Psoas muscle (tissue), 8 donors: ENCODE results near the gene CFAP46. TPM values are rescaled to one million over a fixed set of nuclear protein-coding genes. Genes with fewer than 3 reads are reported as not detected.
A peak's percentile ranks its signal among the peaks of the same experiment; 100 is the strongest.

Source experiments
- ATAC-seq, 4 donors: fragments of 200-7000 bp; cut with Tn5 transposase; one replicate each; pipeline ENCODE4 v1.9.1; 2020; ENCODE audit warnings: moderate library complexity in 3 of 4, mild to moderate bottlenecking in 2 of 4
- DNase-seq, 2 donors: peaks; one replicate each; pipeline ENCODE4 v3.0.0-alpha.2; 2020
- H3K27ac ChIP-seq: fragments of 200-600 bp; one replicate; pipeline ENCODE4 v1.8.0; 2022
- H3K27me3 ChIP-seq, 3 donors: fragments of 200-600 bp in 1 of 3; one replicate each; pipeline versions ENCODE4 v1.6.1 to v1.8.0; 2013 to 2022; ENCODE audit warnings: low read length in 2 of 3, mild to moderate bottlenecking in 2 of 3, moderate library complexity in 1 of 3; ENCODE audit not compliant: insufficient read depth in 3 of 3
- H3K36me3 ChIP-seq, 2 donors: fragments of 200-600 bp in 1 of 2; one replicate each; pipeline versions ENCODE4 v1.6.1 to v1.8.0; 2013 to 2022; ENCODE audit warnings: low read depth in 1 of 2, mild to moderate bottlenecking in 1 of 2, moderate library complexity in 1 of 2; ENCODE audit not compliant: insufficient read depth in 1 of 2
- H3K4me1 ChIP-seq: fragments of 200-600 bp; one replicate; pipeline ENCODE4 v1.8.0; 2022
- H3K4me3 ChIP-seq: fragments of 200-600 bp; one replicate; pipeline ENCODE4 v1.8.0; 2022; ENCODE audit warnings: mild to moderate bottlenecking
- H3K9me3 ChIP-seq: fragments of 200-600 bp; one replicate; pipeline ENCODE4 v1.8.0; 2022
- WGBS, 3 donors: extraction: QIAGEN DNeasy Blood & Tissue Kit; methylation state at CpG; one replicate each; pipeline versions ENCODE4 v1.1.6 to v1.1.7; 2013; 5-methylcytosine and 5-hydroxymethylcytosine counted together
- intact Hi-C, 2 donors: fragments of 100-400 bp; cut with DNase I; formaldehyde crosslinking; loops; one replicate each; pipeline versions ENCODE4 v1.11.0 to v1.14.2; 2022
- polyA plus RNA-seq, 3 donors: library from polyadenylated mRNA; stranded (reverse); fragments of 200-250 nt; gene quantifications; one replicate each; pipeline ENCODE4 v1.2.3, GENCODE V29; 2013
- total RNA-seq, 4 donors: library from RNA; stranded (reverse); fragmentation: NEBNext Ultra II Directional in 2 of 4; extraction: Animal tissue kit (Norgen Biotek cat#: 25700) in 2 of 4; gene quantifications; one replicate each; pipeline versions ENCODE4 v1.2.1 to v1.2.4, GENCODE V29; 2021 to 2023
- TF ChIP-seq, protein P1 (sequence below): fragments of 200-600 bp; IDR thresholded peaks from one replicate; pipeline ENCODE4 v1.8.0; 2022; ENCODE audit warnings: antibody characterized with exemption
- donor health status: healthy with polysubstance abuse.
- donor health status: DM: no; HTN: no; CAD: no; lungs with moderate emphysema.
- donor health status: Bipolar disorder and iron deficiency.
- donor health status: healthy.
- donor health status: DM: yes; HTN: yes; CAD: no.
- donor health status: DM: no; HTN: no; CAD: no.
- donor health status: DM: no; HTN: no; CAD: no.
- donor health status: DM: yes; HTN: yes; CAD: no.

The CFAP46 gene
- total and polyA plus RNA-seq, 7 donors, result 3.9 to 25.4 (median 13.8) TPM

DNA sequence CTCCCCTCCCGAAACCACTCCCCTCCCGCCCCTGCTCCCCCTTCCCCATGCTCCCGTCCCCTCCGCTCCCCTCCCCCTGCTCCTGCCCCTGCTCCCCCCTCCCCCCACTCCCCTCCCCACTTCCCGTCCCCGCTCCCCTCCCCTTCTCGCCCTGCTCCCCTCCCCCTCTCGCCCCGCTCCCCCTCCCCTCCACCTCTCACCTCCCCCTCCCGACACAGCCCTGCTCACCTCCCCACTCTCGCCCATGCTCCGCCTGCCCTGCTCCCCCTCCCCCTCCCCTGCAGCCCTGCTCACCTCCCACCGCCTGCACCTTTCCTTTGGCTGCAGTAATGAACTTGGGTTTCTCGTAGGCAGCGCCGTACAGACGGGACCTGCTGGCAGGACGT is 106.5 kb downstream of the CFAP46 start:
- peak overlapping the region; percentile 93 for H3K27ac ChIP-seq
- peak in 2 of 4 donors; percentile 27 to 29 for ATAC-seq
- WGBS, 3 donors, result 37 to 51% (median 37%) methylated on average over 8 to 15 of the region's 18 CpGs
- peaks cover 0 to 17% of the 10 kb centered on the region in 2 donors for H3K36me3 ChIP-seq
- DNase-seq, result no peak
- H3K9me3 ChIP-seq, result no peaks in the 10 kb centered on the region
- peaks cover 0 to 7% (median 6%) of the 10 kb centered on the region in 3 donors for H3K27me3 ChIP-seq
- TF ChIP-seq, protein P1, sequence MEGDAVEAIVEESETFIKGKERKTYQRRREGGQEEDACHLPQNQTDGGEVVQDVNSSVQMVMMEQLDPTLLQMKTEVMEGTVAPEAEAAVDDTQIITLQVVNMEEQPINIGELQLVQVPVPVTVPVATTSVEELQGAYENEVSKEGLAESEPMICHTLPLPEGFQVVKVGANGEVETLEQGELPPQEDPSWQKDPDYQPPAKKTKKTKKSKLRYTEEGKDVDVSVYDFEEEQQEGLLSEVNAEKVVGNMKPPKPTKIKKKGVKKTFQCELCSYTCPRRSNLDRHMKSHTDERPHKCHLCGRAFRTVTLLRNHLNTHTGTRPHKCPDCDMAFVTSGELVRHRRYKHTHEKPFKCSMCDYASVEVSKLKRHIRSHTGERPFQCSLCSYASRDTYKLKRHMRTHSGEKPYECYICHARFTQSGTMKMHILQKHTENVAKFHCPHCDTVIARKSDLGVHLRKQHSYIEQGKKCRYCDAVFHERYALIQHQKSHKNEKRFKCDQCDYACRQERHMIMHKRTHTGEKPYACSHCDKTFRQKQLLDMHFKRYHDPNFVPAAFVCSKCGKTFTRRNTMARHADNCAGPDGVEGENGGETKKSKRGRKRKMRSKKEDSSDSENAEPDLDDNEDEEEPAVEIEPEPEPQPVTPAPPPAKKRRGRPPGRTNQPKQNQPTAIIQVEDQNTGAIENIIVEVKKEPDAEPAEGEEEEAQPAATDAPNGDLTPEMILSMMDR, result no peak
- intact Hi-C loops, result loop anchor here in 1 of 2 donors (5.0 to 10.0 kb wide), 2 partner anchors 281 to 479 kb away; no protein-coding TSS in a partner anchor
- no peaks in the 10 kb centered on the region for H3K4me1 ChIP-seq
- H3K4me3 ChIP-seq, result peak overlapping the region; percentile 67

DNA sequence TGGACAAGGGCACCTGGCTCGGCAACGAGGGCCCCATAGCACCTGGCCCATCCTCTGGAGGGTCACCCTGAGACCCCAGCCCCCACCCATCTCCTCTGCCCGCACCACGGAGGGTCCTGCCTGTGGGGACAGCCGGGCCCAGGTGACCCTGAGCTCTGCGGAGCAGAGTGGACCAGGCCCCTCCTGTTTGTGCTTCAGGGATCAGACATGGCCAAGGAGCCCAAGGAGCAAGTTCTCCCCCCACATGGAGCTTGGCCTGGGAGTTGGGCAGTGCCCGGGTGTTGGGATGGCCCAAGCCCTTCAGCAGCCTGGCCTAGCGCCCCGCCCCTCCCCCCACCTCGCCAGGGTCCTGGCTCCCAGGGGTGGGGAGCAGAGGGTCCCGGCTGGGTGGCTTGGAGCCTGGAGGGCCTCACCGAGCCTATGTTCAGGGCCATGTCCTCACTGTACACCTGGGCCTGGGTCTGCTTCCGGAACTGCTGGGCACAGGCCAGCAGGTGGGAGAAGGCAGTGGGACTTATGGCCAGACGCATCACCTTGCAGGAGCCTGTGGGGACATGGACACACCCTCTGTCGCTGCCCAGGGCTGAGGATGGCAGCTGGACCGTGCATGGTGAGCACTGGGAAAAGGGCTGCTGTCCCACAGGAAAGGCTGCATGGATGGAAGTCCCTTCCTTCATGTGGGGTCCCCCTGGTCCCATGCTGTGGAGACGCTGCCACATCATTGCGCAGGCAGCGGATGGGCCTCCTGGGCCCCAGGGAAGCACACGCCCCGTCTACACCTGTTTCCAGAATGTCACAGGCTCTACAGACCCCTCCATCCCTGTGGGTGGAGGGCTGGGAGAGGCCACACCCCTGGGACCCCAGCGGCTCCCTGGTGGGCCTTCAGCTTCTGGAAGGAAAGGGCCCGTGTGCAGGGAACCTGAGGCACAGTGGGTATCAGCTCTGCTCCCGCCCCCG is 107.2 kb downstream of the CFAP46 start:
- Histone ChIP-seq H3K27ac (no peak overlapping the region), H3K9me3 (no peaks in the 10 kb centered on the region), H3K27me3 (peaks cover 0 to 7% (median 3%) of the 10 kb centered on the region in 3 donors), H3K4me1 (no peaks in the 10 kb centered on the region), H3K36me3 (peaks cover 0 to 17% of the 10 kb centered on the region in 2 donors), H3K4me3 (peak overlapping the region; percentile 53)
- 82 to 91% (median 83%) methylated on average over 22 to 25 of the region's 25 CpGs for WGBS, 3 donors
- no peak for ATAC-seq
- DNase-seq, result no peak
- intact Hi-C loops, result loop anchor here in 1 of 2 donors (5.0 to 10.0 kb wide), 2 partner anchors 282 to 480 kb away; no protein-coding TSS in a partner anchor
- TF ChIP-seq, protein P1, result no peak

DNA sequence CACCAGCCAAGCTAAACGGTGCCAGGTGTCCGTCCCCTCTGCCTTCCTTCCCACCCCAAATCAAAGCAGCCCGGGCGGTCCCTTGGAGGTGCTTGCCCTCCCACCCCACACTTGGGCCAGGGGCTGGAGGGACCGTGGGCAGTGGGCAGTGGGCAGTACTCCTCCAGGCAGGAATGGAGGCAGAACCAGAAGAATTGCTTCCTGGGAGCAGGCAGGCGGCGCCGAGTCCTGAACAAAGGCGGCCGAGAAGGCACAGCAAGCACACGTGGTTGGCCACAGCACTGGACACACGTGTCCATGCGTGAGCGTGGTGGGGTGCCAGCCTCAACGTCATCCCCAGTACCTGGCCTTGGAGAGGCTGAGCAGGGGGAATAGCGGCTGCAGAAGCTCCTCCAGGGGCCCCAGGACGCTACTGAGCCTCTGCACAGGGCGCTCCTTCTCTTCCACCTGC is 108.0 kb downstream of the CFAP46 start:
- TF ChIP-seq, protein P1, result no peak
- no peak overlapping the region for H3K4me3 ChIP-seq
- intact Hi-C loops, result loop anchor here in 1 of 2 donors (10.0 kb wide), 1 partner anchor 480 kb away; no protein-coding TSS in a partner anchor
- DNase-seq (no peak), ATAC-seq (no peak)
- no peaks in the 10 kb centered on the region for H3K4me1 ChIP-seq
- peaks cover 0 to 17% of the 10 kb centered on the region in 2 donors for H3K36me3 ChIP-seq
- WGBS, 3 donors, result 87 to 92% (median 87%) methylated on average over 17 to 18 of the region's 18 CpGs
- no peak overlapping the region for H3K27ac ChIP-seq
- peaks cover 0 to 7% (median 3%) of the 10 kb centered on the region in 3 donors for H3K27me3 ChIP-seq
- H3K9me3 ChIP-seq, result no peaks in the 10 kb centered on the region

DNA sequence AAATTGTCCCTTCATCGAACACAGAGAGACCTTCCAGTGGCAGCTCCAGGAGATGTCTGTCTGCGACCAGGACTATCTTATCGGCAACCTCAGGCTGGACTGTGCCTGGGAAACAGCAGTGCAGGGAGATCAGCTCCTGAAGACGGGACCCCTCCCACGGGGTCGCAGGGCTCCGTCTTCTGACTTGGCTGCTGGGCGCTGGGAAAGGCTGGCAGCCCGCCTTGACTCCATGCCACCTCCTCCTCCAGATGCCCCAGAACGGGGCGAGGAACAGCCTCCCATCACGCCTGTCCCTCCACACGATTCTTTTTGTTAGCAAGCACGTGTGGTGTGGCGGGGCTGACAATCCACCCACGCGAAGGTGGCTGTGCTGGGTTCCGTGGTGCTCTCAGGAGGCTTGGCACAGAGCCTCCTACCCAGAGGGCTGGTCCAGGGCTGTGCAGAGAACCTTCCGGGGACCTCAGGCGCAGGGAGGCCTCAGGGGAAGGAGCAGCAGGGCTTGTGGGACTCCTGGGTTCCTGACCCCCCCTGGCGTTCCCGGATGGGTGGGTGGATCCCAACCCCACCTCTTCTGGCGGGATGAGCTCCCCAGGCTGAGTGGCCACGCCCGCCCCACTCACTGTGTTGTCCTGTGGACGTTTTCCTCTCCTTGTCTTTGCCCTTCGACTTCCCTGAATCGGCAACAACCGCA is 108.8 kb downstream of the CFAP46 start:
- Histone ChIP-seq H3K27me3 (peaks cover 0 to 3% (median 2%) of the 10 kb centered on the region in 3 donors), H3K4me1 (no peaks in the 10 kb centered on the region), H3K9me3 (no peaks in the 10 kb centered on the region), H3K36me3 (peaks cover 0 to 17% of the 10 kb centered on the region in 2 donors), H3K27ac (no peak overlapping the region), H3K4me3 (no peak overlapping the region)
- no peak for ATAC-seq
- DNase-seq, result no peak
- TF ChIP-seq, protein P1, result no peak
- intact Hi-C loops, result loop anchor here in 1 of 2 donors (10.0 kb wide), 1 partner anchor 481 kb away; no protein-coding TSS in a partner anchor
- 68 to 75% (median 70%) methylated on average over 25 to 29 of the region's 29 CpGs for WGBS, 3 donors
